CD4-positive, alpha-beta T cell treated with Interleukin-10 for 1 hour (primary cell): ENCODE results near the gene UBLCP1.
"Not testable (repeated sequence)": the region's sequence is repeated elsewhere in the genome, so short reads cannot be mapped to it uniquely, and the experiment has no call there.

Source experiments
- DNase-seq: peaks from one replicate; pipeline ENCODE4 v3.0.0-alpha.2; 2020

Gene UBLCP1

GRCh38 chr5:159257007-159257406, 6.1 kb upstream of the UBLCP1 start:
- DNase-seq: no peak

- DNase-seq: no peak
Observed at GRCh38 chr5:159257629-159258283, 5.3 kb upstream of the UBLCP1 start.

DNA sequence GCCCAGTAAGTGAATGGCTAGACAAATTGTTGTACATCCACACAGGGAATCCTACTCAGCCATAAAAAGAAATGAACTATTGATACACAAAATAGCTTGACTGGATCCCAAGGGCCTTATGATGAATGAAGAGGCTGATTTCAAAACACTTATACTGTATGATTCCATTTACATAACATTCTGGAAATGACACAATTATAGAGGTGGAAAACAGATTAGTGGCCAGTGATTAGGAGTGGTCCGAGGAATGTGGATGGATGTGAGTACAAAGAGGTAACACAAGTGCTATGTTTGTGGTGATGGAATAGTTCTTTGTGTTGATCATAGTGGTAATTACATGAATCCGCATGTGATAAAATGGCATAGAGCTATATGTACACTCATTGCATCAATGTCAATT, 4.7 kb upstream of the UBLCP1 start:
- no peak for DNase-seq

- not testable (repeated sequence) for DNase-seq
Observed at GRCh38 chr5:159260212-159260611, 2.9 kb upstream of the UBLCP1 start.

- DNase-seq: no peak
Observed at GRCh38 chr5:159262472-159262858, 625 bp upstream of the UBLCP1 start.

DNA sequence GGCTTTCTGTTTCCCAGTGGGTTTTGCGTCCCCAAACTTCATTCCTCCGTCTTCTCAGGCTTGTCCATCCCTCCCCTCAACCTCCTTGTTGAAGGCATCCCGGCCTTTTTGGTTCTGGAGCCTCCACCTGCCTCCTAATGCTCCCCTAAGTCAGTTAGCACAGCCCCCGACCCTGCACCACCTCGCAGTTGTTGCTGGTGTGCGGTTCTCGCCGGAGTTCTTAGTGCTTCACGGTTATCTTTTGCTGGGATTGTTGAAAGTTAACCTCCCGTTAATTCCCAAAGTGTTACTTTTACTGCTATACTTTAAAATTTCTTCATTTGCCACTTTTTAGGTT, 447 bp downstream of the UBLCP1 start:
- no peak for DNase-seq

- not testable (repeated sequence) for DNase-seq
Observed at GRCh38 chr5:159266764-159267163, 3.7 kb downstream of the UBLCP1 start.

GRCh38 chr5:159269723-159270122, 6.6 kb downstream of the UBLCP1 start:
- DNase-seq: no peak

DNA sequence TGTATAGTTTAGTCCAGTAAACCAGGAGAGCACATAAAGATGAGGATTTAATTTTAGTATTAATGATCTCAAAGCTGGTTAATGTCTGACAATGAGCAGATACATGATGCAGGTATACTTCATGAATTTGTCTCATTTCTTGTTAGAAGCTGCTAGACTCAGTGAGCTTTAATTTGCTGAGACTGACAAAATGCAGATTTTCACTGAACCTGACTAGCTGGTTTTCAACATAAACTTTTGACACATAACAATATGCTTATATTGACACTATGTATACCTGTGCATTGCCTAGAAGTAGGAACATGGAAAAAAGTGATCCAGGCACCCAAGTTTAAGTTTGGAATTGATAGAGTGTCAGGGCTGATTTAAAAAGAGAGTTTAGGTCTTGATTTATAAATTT, 10.8 kb downstream of the UBLCP1 start:
- DNase-seq: no peak

GRCh38 chr5:159274676-159275075, 11.6 kb downstream of the UBLCP1 start:
- DNase-seq: no peak

GRCh38 chr5:159286420-159287035, 23.4 kb downstream of the UBLCP1 start:
- DNase-seq: peak; percentile 44

DNA sequence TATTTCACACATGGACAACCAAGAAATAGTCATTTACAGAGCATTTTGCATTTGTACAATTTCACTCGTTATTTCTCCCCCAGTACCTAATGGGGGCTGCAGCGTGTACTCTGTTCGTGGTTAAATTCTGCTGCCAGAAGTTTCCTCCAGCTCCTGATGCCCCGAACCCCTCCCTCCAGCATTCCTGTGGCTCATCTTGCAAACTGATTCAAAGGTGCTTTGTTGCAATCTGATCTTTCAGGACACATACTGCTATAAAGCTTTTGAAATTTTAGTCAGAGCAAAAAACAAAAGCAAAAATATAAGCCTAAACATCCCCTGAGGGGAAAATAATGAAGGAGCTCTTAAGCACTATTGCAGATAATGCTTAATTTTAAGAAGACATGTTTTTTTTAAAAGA, 27.7 kb downstream of the UBLCP1 start:
- DNase-seq: no peak

- no peak for DNase-seq
Observed at GRCh38 chr5:159294921-159295320, 31.8 kb downstream of the UBLCP1 start.

DNA sequence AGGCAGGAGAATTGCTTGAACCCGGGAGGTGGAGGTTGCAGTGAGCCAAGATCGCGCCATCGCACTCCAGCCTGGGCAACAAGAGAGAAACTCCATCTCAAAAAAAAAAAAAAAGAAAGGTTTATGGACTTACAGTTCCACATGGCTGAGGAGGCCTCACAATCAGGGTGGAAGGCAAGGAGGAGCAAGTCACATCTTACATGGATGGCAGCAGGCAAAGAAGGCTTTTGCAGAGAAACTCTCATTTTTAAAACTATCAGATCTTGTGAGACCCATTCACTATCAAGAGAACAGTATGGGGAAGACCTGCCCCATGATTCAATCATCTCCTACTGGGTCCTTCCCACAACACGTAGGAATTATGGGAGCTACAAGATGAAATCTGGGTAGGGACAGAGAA, 34.2 kb downstream of the UBLCP1 start:
- not testable (repeated sequence) for DNase-seq

GRCh38 chr5:159301466-159301865, 38.4 kb downstream of the UBLCP1 start:
- DNase-seq: no peak

DNA sequence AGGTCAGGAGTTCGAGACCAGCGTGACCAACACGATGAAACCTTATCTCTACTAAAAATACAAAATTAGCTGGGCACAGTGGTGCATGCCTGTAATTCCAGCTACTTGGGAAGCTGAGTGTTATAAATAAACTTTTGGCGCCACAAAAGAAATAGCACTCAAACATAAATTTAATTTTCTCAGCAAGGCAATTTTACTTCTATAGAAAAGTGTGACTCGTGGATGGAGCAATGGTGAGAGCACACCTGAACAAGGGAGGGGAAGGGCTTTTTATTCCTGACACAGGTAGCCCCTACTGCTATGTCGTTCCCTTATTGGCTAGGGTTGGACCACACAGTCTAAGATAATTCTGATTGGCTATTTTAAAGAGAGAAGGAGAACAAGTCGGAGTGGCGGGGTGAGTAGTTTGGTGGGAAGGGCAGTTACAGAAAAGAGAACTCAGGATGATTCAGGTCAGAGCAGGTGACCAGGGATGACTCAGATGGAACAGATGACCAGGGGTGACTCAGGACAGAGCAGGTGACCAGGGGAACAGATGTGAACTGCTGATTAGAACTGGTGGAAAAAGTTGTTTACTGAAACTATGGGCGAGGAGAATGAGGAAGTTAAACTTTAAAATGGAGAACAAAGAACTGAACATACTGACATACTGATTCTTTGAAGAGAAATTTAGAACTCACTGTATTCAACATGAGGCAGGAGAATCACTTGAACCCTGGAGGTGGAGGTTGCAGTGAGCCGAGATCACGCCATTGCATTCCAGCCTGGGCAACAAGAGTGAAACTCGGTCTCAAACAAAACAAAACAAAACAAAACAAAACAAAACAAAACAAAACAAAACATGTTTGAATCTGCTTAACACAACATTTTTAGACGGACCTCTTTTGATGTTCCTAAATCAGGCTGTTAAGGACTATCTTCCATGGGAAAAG, 39.1 kb downstream of the UBLCP1 start:
- not testable (repeated sequence) for DNase-seq

GRCh38 chr5:159303286-159303685, 40.2 kb downstream of the UBLCP1 start:
- DNase-seq: no peak

DNA sequence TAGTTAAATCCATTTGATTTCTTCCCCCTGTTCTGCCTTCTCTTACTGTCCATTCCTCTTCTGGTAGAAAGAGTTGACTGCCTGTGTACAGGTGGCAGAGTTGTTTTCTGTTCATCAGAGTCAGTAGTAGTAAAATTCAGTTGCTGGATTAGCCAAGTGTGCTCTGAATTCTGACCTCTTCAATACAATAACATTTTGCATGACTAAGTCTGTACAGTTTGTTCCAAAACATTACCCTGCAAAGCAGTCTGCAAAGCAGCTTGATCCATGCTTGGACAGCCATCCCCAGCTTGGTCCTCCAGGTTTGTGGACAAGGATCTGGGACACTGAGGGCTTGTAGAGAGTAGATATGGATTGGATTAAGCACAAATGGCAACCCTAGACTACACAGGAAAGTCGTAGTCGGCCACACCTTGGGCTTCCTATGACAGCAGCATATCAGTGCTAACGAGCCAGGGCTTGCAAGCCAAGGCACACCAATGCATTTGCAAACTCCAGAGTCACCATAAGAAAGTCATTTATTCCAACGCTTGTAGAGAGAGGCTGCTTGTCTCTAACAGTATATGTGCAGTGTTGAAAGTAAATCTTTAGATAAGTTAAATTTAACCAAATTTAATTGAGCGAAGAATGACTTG, 42.0 kb downstream of the UBLCP1 start:
- no peak for DNase-seq

- DNase-seq: no peak
Observed at GRCh38 chr5:159309689-159310433, 46.8 kb downstream of the UBLCP1 start.

DNA sequence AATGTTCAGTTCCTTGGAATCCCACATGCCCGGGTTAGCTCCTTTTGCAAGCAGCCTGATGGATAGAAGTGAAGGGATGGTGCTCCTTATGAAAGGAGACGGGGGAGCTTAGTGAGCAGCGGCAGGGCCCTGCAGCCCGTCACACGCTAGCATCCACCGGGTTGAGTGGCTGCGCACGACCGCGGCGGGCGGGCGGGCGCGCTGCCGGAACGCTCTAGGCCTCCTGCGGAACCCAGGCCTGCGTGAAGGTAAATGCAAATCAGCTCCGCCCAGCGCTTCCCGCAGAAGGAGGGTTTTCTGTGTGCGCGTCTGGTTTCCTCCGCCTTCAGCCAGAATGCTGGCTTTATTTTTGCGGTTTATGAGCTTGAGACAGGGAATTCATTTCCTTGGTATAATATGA, 47.4 kb downstream of the UBLCP1 start:
- DNase-seq: peak; percentile 16

DNA sequence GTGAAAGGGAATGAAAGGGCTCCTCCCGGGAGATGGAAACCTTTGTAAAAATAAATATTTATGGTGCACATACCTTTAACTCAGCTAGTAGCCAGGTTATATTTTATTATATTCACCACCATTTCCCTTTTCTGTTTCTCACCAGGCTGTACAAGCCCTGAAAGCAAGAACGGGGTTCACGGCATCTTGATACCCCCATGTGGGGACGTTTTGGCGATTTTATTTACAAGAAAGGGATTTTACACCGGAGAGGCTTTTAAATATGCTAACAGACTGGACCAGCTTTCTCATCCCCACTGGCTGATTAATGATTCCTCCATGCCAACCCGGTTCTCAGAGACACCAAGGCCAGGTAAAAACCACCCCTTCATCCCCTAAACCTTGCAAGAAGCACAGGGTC, 48.0 kb downstream of the UBLCP1 start:
- DNase-seq: no peak

DNA sequence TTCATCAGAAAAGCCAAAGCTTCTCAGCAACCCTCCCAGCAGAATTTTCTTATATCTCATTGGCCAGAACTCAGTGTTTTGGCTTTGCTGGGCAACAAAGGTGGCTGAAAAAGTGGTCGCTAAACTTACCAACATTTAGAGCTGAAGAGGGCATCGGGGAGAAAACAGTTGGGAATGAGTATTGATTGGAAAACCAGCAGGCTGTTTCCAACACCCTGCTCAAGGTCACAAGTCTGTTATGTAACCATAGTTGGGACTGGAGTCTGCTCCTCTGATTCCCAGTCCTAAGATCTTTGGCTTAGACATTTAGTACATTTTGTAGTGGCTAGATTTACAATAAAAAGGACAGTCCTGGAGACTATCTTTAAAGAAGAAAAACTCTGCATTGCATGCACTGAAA, 50.1 kb downstream of the UBLCP1 start:
- no peak for DNase-seq
